OCI-LY3 (cell line): Measurements from ENCODE around the gene SCUBE1.

Experiments used
- H2AFZ ChIP-seq: fragments of 200-600, 300-600 bp; shearing (Covaris generic); 2 replicates; pipeline ENCODE4 v1.6.0; 2014; ENCODE audit warnings: antibody characterized with exemption, low read depth, low read length
- H3K27ac ChIP-seq: fragments of 200-600, 300-600 bp; sonication (generic); 2 replicates; pipeline ENCODE4 v1.5.1; 2014; ENCODE audit warnings: mild to moderate bottlenecking, low read length, moderate library complexity, mixed read lengths
- H3K27me3 ChIP-seq: fragments of 200-600, 300-600 bp; sonication (generic); 2 replicates; pipeline ENCODE4 v1.6.1; 2014; ENCODE audit warnings: low read depth, low read length, mixed read lengths
- H3K36me3 ChIP-seq: fragments of 200-600, 300-600 bp; sonication (generic); replicated peaks from 2 replicates; pipeline ENCODE3; 2014; ENCODE audit warnings: low read depth, low read length, mixed read lengths
- H3K4me1 ChIP-seq: fragments of 300-600, 200-600 bp; sonication (generic); 2 replicates; pipeline ENCODE4 v1.6.1; 2014; ENCODE audit warnings: low read length, mixed read lengths
- H3K4me2 ChIP-seq: fragments of 200-600, 300-600 bp; sonication (generic); 2 replicates; pipeline ENCODE4 v1.6.1; 2014; ENCODE audit warnings: low read length, mixed read lengths
- H3K4me3 ChIP-seq: fragments of 300-600, 200-600 bp; sonication (generic); 2 replicates; pipeline ENCODE4 v1.5.1; 2014; ENCODE audit warnings: antibody characterized with exemption, mild to moderate bottlenecking, low read length, moderate library complexity
- H3K79me2 ChIP-seq: fragments of 300-600, 200-600 bp; shearing (Covaris generic); 2 replicates; pipeline ENCODE4 v1.6.1; 2014; ENCODE audit warnings: mild to moderate bottlenecking, low read length, mixed read lengths
- H3K9ac ChIP-seq: fragments of 300-600, 200-600 bp; shearing (Covaris generic); 2 replicates; pipeline ENCODE4 v1.6.0; 2014; ENCODE audit warnings: mild to moderate bottlenecking, low read length, moderate library complexity
- H3K9me3 ChIP-seq: fragments of 200-600, 300-600 bp; shearing (Covaris generic); 2 replicates; pipeline ENCODE4 v1.6.1; 2014; ENCODE audit warnings: low read length, mixed read lengths; ENCODE audit not compliant: insufficient read depth
- H4K20me1 ChIP-seq: fragments of 200-600, 300-600 bp; sonication (generic); 2 replicates; pipeline ENCODE4 v1.6.1; 2016; ENCODE audit warnings: low read length, mixed read lengths; ENCODE audit not compliant: insufficient read depth
- CTCF ChIP-seq: fragments of 200-600, 300-600 bp; sonication (generic); IDR thresholded peaks from 2 replicates; pipeline ENCODE4 v1.5.1; 2014; ENCODE audit warnings: antibody characterized with exemption, low read length, low read depth
- EZH2phosphoT487 ChIP-seq: fragments of 200-600 bp; shearing (Covaris generic); IDR thresholded peaks from 2 replicates; pipeline ENCODE4 v1.6.1; 2018; ENCODE audit warnings: antibody characterized with exemption, mixed run types, low read depth

The SCUBE1 gene

GRCh38 chr22:43216738-43217137, 126.4 kb downstream of the SCUBE1 start:
- Histone ChIP-seq H3K36me3 (no peaks in the 10 kb centered on the region), H3K27ac (no peak overlapping the region), H4K20me1 (0 out of 2 replicates have a peak, but pooled peaks cover 2% of the 10 kb centered on the region), H3K27me3 (peaks cover 4% of the 10 kb centered on the region; the same call in 1 of the 2 replicates), H3K9me3 (no peaks in the 10 kb centered on the region), H3K4me2 (no peak overlapping the region), H3K9ac (no peak overlapping the region), H3K4me3 (no peak overlapping the region), H3K79me2 (no peaks in the 10 kb centered on the region), H3K4me1 (no peaks in the 10 kb centered on the region), H2AFZ (no peak overlapping the region)
- no peak for TF ChIP-seq CTCF
- no peak for TF ChIP-seq EZH2phosphoT487

GRCh38 chr22:43213962-43214361, 129.2 kb downstream of the SCUBE1 start:
- Histone ChIP-seq H3K9me3 (no peaks in the 10 kb centered on the region), H3K4me2 (no peak overlapping the region), H2AFZ (no peak overlapping the region), H3K27ac (no peak overlapping the region), H4K20me1 (0 out of 2 replicates have a peak, but pooled peaks cover 2% of the 10 kb centered on the region), H3K4me3 (no peak overlapping the region), H3K4me1 (no peaks in the 10 kb centered on the region), H3K9ac (no peak overlapping the region), H3K27me3 (peaks cover 4% of the 10 kb centered on the region; the same call in 1 of the 2 replicates), H3K79me2 (no peaks in the 10 kb centered on the region), H3K36me3 (no peaks in the 10 kb centered on the region)
- TF ChIP-seq CTCF (no peak), EZH2phosphoT487 (no peak)

- Histone ChIP-seq H3K9me3 (no peaks in the 10 kb centered on the region), H2AFZ (no peak overlapping the region), H3K4me2 (no peak overlapping the region), H4K20me1 (0 out of 2 replicates have a peak, but pooled peaks cover 2% of the 10 kb centered on the region), H3K27ac (no peak overlapping the region), H3K4me1 (no peaks in the 10 kb centered on the region), H3K27me3 (peaks cover 4% of the 10 kb centered on the region; the same call in 1 of the 2 replicates), H3K36me3 (no peaks in the 10 kb centered on the region), H3K79me2 (no peaks in the 10 kb centered on the region), H3K9ac (no peak overlapping the region), H3K4me3 (no peak overlapping the region)
- no peak for TF ChIP-seq EZH2phosphoT487
These were observed 130.1 kb downstream of the SCUBE1 start for GRCh38 chr22:43213051-43213450.

- no peaks in the 10 kb centered on the region for H3K4me1 ChIP-seq
- no peaks in the 10 kb centered on the region for H3K9me3 ChIP-seq
- no peak for TF ChIP-seq EZH2phosphoT487
- TF ChIP-seq CTCF, result no peak
- H2AFZ ChIP-seq, result no peak overlapping the region
- no peaks in the 10 kb centered on the region for H3K79me2 ChIP-seq
- 0 out of 2 replicates have a peak, but pooled peaks cover 2% of the 10 kb centered on the region for H4K20me1 ChIP-seq
- peaks cover 4% of the 10 kb centered on the region; the same call in 1 of the 2 replicates for H3K27me3 ChIP-seq
- no peaks in the 10 kb centered on the region for H3K36me3 ChIP-seq
- no peak overlapping the region for H3K4me2 ChIP-seq
- H3K9ac ChIP-seq, result no peak overlapping the region
- H3K4me3 ChIP-seq, result no peak overlapping the region
- no peak overlapping the region for H3K27ac ChIP-seq
These were observed 130.7 kb downstream of the SCUBE1 start for GRCh38 chr22:43212434-43212952.
